Measurements from ENCODE around the gene LINC01488.

DNA sequence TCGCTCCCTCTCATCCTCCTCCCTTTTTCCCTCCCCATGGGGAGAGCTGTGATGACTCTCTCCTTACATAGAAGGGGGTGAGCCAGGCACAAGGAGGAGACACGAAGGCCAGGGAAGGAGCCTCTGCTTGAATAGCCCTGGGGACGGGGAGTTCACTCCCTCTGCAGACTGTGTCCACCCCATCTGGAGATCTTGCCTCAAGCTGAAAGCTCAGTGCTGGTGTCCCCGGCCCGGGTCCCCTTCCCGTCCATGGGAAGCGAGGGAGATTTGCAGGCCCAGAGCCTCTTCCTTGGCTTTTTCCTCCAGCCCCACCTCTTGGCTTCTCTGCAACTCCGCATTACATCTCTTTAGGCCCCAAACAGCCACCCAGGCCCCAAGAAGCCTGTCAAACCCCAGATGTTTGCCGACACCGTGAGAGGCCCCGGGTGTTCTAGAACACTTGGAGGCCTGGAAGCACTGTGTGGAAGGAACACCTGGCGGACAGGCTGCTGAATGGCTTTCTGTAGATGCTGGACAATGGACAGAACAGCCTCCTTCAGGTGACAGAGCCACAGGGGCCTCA lies 32.3 kb downstream of the LINC01488 start:
- TF ChIP-seq, protein P1, sequence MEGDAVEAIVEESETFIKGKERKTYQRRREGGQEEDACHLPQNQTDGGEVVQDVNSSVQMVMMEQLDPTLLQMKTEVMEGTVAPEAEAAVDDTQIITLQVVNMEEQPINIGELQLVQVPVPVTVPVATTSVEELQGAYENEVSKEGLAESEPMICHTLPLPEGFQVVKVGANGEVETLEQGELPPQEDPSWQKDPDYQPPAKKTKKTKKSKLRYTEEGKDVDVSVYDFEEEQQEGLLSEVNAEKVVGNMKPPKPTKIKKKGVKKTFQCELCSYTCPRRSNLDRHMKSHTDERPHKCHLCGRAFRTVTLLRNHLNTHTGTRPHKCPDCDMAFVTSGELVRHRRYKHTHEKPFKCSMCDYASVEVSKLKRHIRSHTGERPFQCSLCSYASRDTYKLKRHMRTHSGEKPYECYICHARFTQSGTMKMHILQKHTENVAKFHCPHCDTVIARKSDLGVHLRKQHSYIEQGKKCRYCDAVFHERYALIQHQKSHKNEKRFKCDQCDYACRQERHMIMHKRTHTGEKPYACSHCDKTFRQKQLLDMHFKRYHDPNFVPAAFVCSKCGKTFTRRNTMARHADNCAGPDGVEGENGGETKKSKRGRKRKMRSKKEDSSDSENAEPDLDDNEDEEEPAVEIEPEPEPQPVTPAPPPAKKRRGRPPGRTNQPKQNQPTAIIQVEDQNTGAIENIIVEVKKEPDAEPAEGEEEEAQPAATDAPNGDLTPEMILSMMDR (conservative IDR thresholded peaks at IDR 0.05; ENCODE audit: low read depth in 2 of 2): no peak
- TF ChIP-seq REST (IDR thresholded peaks at IDR 0.05; ENCODE audit: unreplicated experiment) (no peak), NANOG (IDR thresholded peaks at IDR 0.05; ENCODE audit: borderline replicate concordance) (no peak), CREB1 (CRISPR knock-in tag; IDR thresholded peaks at IDR 0.05; ENCODE audit: low read depth) (no peak), EZH2phosphoT487 (IDR thresholded peaks at IDR 0.05; ENCODE audit: unreplicated experiment) (no peak), JUNB (IDR thresholded peaks at IDR 0.05; ENCODE audit: unreplicated experiment) (no peak), POLR2AphosphoS5 (IDR thresholded peaks at IDR 0.05; ENCODE audit: low read depth) (no peak), EZH2 (IDR thresholded peaks at IDR 0.05; ENCODE audit: low read depth, unreplicated experiment) (no peak), ETS1 (IDR thresholded peaks at IDR 0.05) (no peak)
